Measurements from ENCODE around the gene ST6GALNAC4.

Gene ST6GALNAC4

GRCh38 chr9:127928676-127929624 is 12.1 kb upstream of the ST6GALNAC4 start:
- no peak for DNase-seq

GRCh38 chr9:127927988-127928675 is 11.3 kb upstream of the ST6GALNAC4 start:
- peak in 1 of 3 experiments; percentile 82 for DNase-seq

- DNase-seq, result peak; percentile 24 to 85 (median 85)
Measured at GRCh38 chr9:127927201-127927987, 10.6 kb upstream of the ST6GALNAC4 start.

GRCh38 chr9:127926906-127927200 is 10.0 kb upstream of the ST6GALNAC4 start:
- peak in 2 of 3 experiments; percentile 48 to 55 for DNase-seq

- DNase-seq, result no peak
Measured at GRCh38 chr9:127925959-127926905, 9.4 kb upstream of the ST6GALNAC4 start.

- no peak for DNase-seq
Measured at GRCh38 chr9:127924736-127925444, 8.0 kb upstream of the ST6GALNAC4 start.

GRCh38 chr9:127923771-127924170 is 6.9 kb upstream of the ST6GALNAC4 start:
- DNase-seq, result no peak

- DNase-seq, result no peak
Measured at GRCh38 chr9:127923046-127923445, 6.2 kb upstream of the ST6GALNAC4 start.

GRCh38 chr9:127921557-127922120 is 4.8 kb upstream of the ST6GALNAC4 start:
- DNase-seq, result peak; percentile 34 to 75 (median 58)

GRCh38 chr9:127920794-127921193 is 4.0 kb upstream of the ST6GALNAC4 start:
- DNase-seq, result no peak

GRCh38 chr9:127919253-127919815 is 2.5 kb upstream of the ST6GALNAC4 start:
- no peak for DNase-seq

- DNase-seq, result peak in 1 of 3 experiments; percentile 37
Measured at GRCh38 chr9:127918183-127919107, 1.6 kb upstream of the ST6GALNAC4 start.

GRCh38 chr9:127917603-127918002 is 762 bp upstream of the ST6GALNAC4 start:
- peak in 1 of 3 experiments; percentile 52 for DNase-seq

GRCh38 chr9:127915801-127916719 is 781 bp downstream of the ST6GALNAC4 start:
- DNase-seq, result peak in 2 of 3 experiments; percentile 34 to 52

GRCh38 chr9:127915325-127915752 is 1.5 kb downstream of the ST6GALNAC4 start:
- DNase-seq, result no peak

GRCh38 chr9:127913682-127914081 is 3.2 kb downstream of the ST6GALNAC4 start:
- no peak for DNase-seq

- peak in 2 of 3 experiments; percentile 33 to 51 for DNase-seq
Measured at GRCh38 chr9:127912882-127913281, 4.0 kb downstream of the ST6GALNAC4 start.

- DNase-seq, result no peak
Measured at GRCh38 chr9:127912296-127912695, 4.5 kb downstream of the ST6GALNAC4 start.
